H1 (cell line): Measurements from ENCODE around the gene TNRC6C. TPM values are rescaled to one million over a fixed set of nuclear protein-coding genes. Genes with fewer than 3 reads are reported as not detected.

Source experiments
- ATF2 ChIP-seq: IDR thresholded peaks from 2 replicates; pipeline ENCODE4 v1.6.1; 2012; ENCODE audit warnings: low read length, inconsistent platforms
- GTF2F1 ChIP-seq: IDR thresholded peaks from 2 replicates; pipeline ENCODE4 v1.6.1; 2012; ENCODE audit warnings: low read depth, low read length, improper control_type of control experiment, borderline replicate concordance
- HDAC2 ChIP-seq, 2 experiments: fragments of 300-600 bp in 1 of 2; sonication (generic) in 1 of 2; IDR thresholded peaks; 2 replicates each; pipeline ENCODE4 v1.6.1; 2011 to 2012; ENCODE audit warnings: low read depth in 2 of 2, low read length in 2 of 2, mild to moderate bottlenecking in 2 of 2, moderate library complexity in 2 of 2, borderline replicate concordance in 1 of 2, inconsistent platforms in 1 of 2
- JUND ChIP-seq: IDR thresholded peaks from 2 replicates; pipeline ENCODE4 v1.6.1; 2011; ENCODE audit warnings: mild to moderate bottlenecking, improper control_type of control experiment, low read length
- SAP30 ChIP-seq: fragments of 300-600 bp; sonication (generic); IDR thresholded peaks from 2 replicates; pipeline ENCODE4 v1.7.1; 2012; ENCODE audit warnings: low read length, moderate library complexity, mild to moderate bottlenecking, inconsistent platforms; ENCODE audit not compliant: insufficient read depth, insufficient replicate concordance
- polyA plus RNA-seq, 7 experiments: library from polyadenylated mRNA; depleted of rRNA in 3 of 7; stranded (reverse) in 5 of 7; unstranded in 2 of 7; fragments of >200 nt in 5 of 7; fragments of 200-250 nt in 2 of 7; gene quantifications; 1 replicate in 5 of 7; 2 replicates in 1 of 7; 4 replicates in 1 of 7; pipeline versions ENCODE4 v1.2.1 to v1.2.3, GENCODE V29; 2011 to 2013; ENCODE audit warnings: missing spikeins in 2 of 7, mixed read lengths in 2 of 7
- total RNA-seq: library from RNA; stranded (reverse); fragmentation: NEBNext Ultra II Directional; extraction: Animal tissue kit (Norgen Biotek cat#: 25700); gene quantifications from 2 replicates; pipeline ENCODE4 v1.2.1, GENCODE V29; 2021

Gene TNRC6C
- total and polyA plus RNA-seq, 2 of the 8 experiments (the other 6 are each of a cell fraction or from before 2014, with no cell fraction given): 2.8 to 28.9 TPM

GRCh38 chr17:78130090-78130436, 171.6 kb downstream of the TNRC6C start (continued):
- TF ChIP-seq ATF2: no peak
- no peak for TF ChIP-seq SAP30
- TF ChIP-seq JUND: no peak
- TF ChIP-seq GTF2F1: no peak
- TF ChIP-seq HDAC2 (IDR thresholded peaks at IDR 0.05; ENCODE audit: borderline replicate concordance in 1 of 2, low read depth in 2 of 2, low read length in 2 of 2): no peak
